ACC112 (cell line): ENCODE data around the gene PRKAG2.

ENCODE experiments used
- H2AFZ ChIP-seq: fragments of 200-600 bp; sonication (generic); one replicate; pipeline ENCODE4 v1.6.0; 2017; ENCODE audit warnings: antibody characterized with exemption, low read length; ENCODE audit not compliant: unreplicated experiment
- H3K27ac ChIP-seq: fragments of 200-600 bp; sonication (generic); 2 replicates; pipeline ENCODE4 v1.5.1; 2014; ENCODE audit warnings: low read depth, mild to moderate bottlenecking, antibody characterized with exemption, low read length, moderate library complexity
- H3K27me3 ChIP-seq: fragments of 200-600 bp; sonication (generic); 2 replicates; pipeline ENCODE4 v1.6.1; 2014; ENCODE audit warnings: mild to moderate bottlenecking, antibody characterized with exemption, low read length, moderate library complexity, mixed read lengths; ENCODE audit not compliant: insufficient read depth
- H3K36me3 ChIP-seq: fragments of 200-600 bp; sonication (generic); 2 replicates; pipeline ENCODE4 v1.6.1; 2016; ENCODE audit warnings: mild to moderate bottlenecking, antibody characterized with exemption, low read length, moderate library complexity, mixed read lengths; ENCODE audit not compliant: insufficient read depth
- H3K4me1 ChIP-seq: fragments of 200-600 bp; sonication (generic); one replicate; pipeline ENCODE4 v1.6.1; 2016; ENCODE audit warnings: low read length, mixed read lengths; ENCODE audit not compliant: insufficient read depth, unreplicated experiment, control insufficient read depth
- H3K4me3 ChIP-seq: fragments of 200-600 bp; sonication (generic); 2 replicates; pipeline ENCODE4 v1.5.1; 2014; ENCODE audit warnings: mild to moderate bottlenecking, low read depth, low read length
- H3K79me2 ChIP-seq: fragments of 200-600 bp; sonication (generic); one replicate; pipeline ENCODE4 v1.6.0; 2016; ENCODE audit warnings: low read length; ENCODE audit not compliant: control insufficient read depth, unreplicated experiment, insufficient read depth

PRKAG2 gene

DNA sequence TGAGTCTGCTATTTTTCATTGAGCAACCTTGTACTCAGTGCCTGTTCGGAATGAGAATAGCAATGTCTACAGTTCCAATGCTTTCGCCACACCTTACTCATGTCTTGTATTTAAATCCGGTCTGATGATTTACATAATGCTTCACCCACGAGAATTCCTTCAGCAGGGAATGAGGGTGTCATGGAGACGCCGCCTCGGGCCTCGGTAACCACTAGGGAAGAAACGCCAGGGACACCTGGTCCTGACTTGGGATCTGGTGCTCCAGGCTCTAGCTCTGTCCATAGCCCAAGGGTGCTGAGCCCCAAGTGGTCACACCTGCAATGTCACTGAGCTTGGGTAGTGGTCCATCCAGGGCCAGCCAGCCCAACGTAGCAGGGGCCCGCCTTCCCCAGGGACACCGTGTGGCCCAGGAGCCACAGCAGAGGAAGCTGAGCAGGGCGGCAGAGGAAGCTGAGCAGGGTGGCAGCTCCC, 37.4 kb downstream of the PRKAG2 start:
- Histone ChIP-seq H3K27ac (no peak overlapping the region), H3K4me3 (no peak overlapping the region), H3K36me3 (no peaks in the 10 kb centered on the region), H3K79me2 (no peaks in the 10 kb centered on the region), H3K27me3 (0 out of 2 replicates have a peak, but pooled peaks cover 5% of the 10 kb centered on the region), H3K4me1 (peaks cover 8% of the 10 kb centered on the region), H2AFZ (no peak overlapping the region)

DNA sequence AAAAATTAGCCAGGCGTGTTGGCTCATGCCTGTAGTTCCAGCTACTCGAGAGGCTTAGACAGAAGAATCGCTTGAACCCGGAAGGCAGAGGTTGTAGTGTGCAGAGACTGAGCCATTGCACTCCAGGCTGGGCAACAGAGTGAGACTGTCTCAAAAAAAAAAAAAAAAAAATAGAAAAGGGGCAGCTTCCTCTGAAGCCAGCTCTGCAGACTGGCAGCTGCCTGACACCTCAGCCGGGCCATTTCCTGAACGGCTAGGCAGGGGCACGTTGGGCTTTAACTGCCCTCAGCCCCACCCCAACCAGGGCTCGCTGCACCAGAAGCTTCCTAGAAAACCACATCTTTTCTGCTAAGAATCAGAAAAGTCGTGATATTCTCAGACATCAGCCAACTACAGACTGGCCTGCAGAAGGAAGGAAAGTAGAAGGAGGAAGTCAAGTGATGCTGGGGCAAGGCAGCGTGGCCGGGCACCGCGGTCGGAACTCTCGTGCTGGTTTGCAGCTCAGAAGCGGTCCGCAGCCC, 38.0 kb downstream of the PRKAG2 start:
- peaks cover 4% of the 10 kb centered on the region for H3K4me1 ChIP-seq
- no peaks in the 10 kb centered on the region for H3K79me2 ChIP-seq
- H3K27me3 ChIP-seq = peaks cover 9% of the 10 kb centered on the region; the same call in 1 of the 2 replicates
- H3K4me3 ChIP-seq = no peak overlapping the region
- H2AFZ ChIP-seq = no peak overlapping the region
- no peaks in the 10 kb centered on the region for H3K36me3 ChIP-seq
- H3K27ac ChIP-seq = no peak overlapping the region

DNA sequence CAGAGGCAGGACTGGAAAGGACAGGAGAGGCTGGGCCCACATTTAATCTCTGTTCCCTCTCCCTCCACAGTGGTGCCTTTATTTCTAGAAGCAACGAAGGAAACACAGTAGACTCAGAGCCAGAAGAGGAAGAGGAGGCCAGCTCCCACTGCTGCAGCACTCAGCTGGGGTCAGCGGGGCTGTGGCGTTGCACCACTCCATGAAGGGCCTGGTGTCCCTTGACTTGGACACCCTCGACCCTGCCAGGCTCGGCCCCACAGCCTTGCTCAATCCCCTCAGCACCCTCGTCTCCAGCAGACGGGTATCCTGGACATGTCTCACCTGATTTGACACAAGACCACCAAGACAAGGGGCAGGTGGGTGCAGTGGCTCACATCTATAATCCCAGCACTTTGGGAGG, 38.8 kb downstream of the PRKAG2 start:
- Histone ChIP-seq H3K27ac (no peak overlapping the region), H3K4me3 (no peak overlapping the region), H2AFZ (no peak overlapping the region)

DNA sequence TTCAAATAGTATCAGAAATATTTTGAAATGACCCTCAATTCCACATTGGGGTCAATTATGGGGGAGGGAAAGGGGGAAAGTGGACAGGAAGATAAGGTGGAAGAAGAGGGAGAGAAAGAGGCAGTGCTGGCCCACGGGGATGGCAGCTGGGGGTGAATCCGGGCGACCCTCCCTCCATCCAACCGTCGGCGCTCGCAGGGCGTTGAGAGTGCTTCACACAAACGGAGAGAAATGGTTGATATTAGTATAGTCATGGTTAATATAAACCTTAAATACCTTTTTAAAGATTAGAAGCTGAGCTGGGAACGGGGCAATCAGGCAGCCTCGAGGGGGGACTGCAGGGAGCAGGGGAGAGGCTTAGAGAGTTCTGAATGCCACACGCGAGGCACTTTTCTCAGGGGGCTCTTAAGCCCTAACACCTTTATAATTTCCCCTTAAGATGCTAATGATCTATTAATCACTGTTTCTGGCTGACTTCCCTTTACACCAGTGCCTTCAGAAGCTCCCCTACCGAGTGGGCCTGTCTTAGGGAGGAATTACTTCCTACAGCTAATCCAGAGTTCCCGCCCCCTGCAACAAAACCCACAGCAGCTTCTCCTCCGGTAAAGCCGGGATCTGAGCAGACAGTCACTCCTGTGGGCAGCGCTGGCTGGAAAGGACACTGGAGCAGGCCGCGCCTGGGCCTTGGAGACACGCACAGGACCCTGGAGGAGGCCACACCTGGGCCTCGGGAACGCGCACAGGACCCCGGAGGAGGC, 39.5 kb downstream of the PRKAG2 start:
- Histone ChIP-seq H3K4me1 (no peaks in the 10 kb centered on the region), H3K27ac (no peak overlapping the region), H2AFZ (no peak overlapping the region), H3K79me2 (no peaks in the 10 kb centered on the region), H3K4me3 (no peak overlapping the region), H3K36me3 (no peaks in the 10 kb centered on the region), H3K27me3 (peaks cover 10% of the 10 kb centered on the region; the same call in 1 of the 2 replicates)

More for the DNA sequence above, 38.8 kb downstream of the PRKAG2 start:
- Histone ChIP-seq H3K4me1 (no peaks in the 10 kb centered on the region), H3K36me3 (no peaks in the 10 kb centered on the region), H3K27me3 (peaks cover 10% of the 10 kb centered on the region; the same call in 1 of the 2 replicates), H3K79me2 (no peaks in the 10 kb centered on the region)

DNA sequence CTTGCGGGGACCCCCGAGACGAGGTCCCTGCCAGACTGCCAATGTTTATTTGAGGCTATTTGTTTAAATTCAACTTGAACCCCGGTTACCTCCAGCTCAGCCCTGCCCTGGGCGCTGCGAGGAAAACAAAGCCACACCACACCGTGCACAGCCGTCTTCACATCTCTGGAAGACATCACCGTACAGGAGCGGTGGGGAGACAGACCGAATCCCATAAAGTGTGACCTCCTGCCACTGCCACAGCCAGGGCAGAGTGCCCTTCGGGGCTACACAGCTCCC, 40.0 kb downstream of the PRKAG2 start:
- Histone ChIP-seq H3K27me3 (peaks cover 10% of the 10 kb centered on the region; the same call in 1 of the 2 replicates), H3K36me3 (no peaks in the 10 kb centered on the region), H2AFZ (no peak overlapping the region), H3K79me2 (no peaks in the 10 kb centered on the region), H3K4me1 (no peaks in the 10 kb centered on the region), H3K27ac (no peak overlapping the region), H3K4me3 (no peak overlapping the region)

DNA sequence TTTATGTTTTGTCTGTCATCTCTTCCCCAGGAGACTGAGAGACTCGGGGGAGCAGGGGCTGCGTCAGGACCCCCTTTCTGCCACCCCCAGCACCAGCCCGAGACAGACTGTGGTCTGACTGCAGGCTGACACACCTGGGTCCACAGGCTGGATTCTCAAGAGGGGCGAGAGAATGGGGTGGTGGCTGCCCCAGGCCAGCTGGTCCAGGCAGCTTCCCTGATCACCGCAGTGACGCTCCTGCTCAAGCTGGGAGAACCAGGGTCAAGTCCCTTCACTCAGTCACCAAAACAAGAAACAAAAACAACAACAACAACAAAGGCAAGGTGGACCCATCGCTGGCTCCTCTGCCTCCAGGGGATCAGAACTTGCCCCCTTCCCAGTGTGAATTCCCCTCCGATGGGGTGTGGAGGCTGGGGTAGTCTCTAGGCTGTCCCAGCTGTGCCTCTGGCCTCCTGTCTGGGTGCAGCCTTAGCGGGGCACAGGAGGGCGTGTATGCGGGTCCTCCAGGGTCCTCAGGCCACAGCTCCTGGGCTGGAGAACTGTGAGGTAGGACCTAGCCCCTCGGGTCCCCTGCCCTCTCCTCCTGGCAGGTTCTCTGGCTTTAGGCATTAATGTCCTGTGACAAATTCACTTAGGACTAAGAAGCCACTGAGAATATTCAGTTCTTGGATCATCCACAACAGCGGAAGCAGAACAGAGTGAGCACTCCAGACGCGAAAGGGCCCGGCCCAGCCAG, 40.6 kb downstream of the PRKAG2 start:
- Histone ChIP-seq H3K27ac (no peak overlapping the region), H3K4me3 (no peak overlapping the region), H3K4me1 (no peaks in the 10 kb centered on the region), H3K79me2 (no peaks in the 10 kb centered on the region), H2AFZ (no peak overlapping the region), H3K36me3 (no peaks in the 10 kb centered on the region), H3K27me3 (peaks cover 11% of the 10 kb centered on the region; the same call in 1 of the 2 replicates)

DNA sequence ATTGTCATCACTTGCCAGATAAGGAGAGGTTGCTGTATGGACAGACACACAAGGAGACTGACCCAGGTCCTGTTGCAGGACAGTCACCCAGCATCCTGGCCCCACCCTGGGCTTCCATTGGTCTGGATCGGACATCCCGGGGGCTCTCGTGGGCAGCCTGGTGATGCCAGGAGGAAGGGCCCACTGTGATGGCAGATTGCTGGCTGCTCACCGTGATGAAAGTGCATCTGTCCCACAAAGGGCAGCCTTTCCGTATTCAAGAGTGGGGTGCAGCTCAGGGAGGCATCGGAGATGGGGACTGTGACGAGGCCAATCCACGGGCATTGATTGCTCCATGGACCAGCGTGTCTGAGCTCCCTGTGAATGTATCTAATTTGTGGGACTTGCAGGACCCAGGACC, 41.3 kb downstream of the PRKAG2 start:
- Histone ChIP-seq H3K27me3 (peaks cover 14% of the 10 kb centered on the region; the same call in 1 of the 2 replicates), H3K27ac (no peak overlapping the region), H2AFZ (no peak overlapping the region), H3K79me2 (no peaks in the 10 kb centered on the region), H3K4me3 (no peak overlapping the region), H3K4me1 (no peaks in the 10 kb centered on the region), H3K36me3 (no peaks in the 10 kb centered on the region)

DNA sequence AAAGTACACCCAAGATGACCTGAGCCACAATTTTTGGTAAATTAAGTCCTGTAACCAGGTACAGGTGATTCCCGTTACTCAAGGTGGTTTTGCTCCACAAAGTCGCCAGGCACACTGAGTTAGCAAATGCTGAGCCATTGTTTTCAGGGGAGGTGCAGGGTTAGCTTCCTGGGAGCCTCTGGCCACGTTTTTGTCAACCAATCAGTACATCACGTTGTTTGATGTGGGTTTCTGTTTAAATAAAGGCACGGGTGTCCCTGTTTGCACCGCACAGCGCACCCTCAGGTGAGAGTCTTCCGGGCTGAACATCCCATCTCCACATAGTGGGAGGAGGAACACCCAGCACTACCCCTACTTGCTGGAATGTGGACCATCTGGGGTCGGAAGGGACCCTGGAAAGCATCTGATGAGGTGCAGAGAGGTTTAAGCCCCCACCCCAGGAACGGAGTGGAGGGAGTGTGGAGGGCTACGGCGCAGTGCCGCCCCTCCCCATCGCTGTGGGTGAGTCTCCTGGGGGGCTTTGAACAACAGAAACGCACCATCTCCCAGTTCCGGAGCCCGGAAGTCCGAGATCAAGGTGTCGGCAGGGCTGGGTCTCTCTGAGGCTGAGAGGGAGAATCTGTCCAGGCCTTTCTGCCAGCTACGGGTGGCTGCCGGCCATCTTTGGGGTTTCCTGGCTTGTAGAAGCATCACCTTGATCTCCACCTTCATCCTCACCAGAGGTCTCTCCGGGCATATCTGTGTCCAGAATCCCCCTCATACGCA, 42.5 kb downstream of the PRKAG2 start:
- Histone ChIP-seq H3K4me1 (no peaks in the 10 kb centered on the region), H3K4me3 (no peak overlapping the region), H3K36me3 (no peaks in the 10 kb centered on the region), H3K27me3 (peaks cover 18% of the 10 kb centered on the region), H2AFZ (no peak overlapping the region), H3K27ac (no peak overlapping the region), H3K79me2 (no peaks in the 10 kb centered on the region)

DNA sequence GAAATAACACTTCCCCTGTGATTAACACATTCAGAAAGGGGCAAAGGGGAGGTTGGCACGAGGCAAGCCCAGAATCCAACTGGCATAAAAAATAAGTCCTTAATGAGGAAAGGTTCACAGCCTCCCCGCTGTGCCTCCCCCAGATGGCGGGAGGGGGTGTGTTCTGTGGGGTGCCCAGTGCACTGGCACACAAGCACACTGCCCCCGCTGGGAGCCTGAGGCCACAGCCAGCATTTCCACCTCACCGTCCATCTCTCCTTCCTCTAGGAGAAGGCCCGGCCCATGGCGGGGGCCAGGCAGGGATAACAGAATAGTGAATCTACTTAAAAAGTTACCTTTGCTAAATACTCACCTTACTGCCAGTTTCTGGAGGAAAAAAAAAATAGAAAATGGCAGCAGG, 43.2 kb downstream of the PRKAG2 start:
- Histone ChIP-seq H2AFZ (no peak overlapping the region), H3K4me3 (no peak overlapping the region), H3K36me3 (no peaks in the 10 kb centered on the region), H3K27ac (no peak overlapping the region), H3K79me2 (no peaks in the 10 kb centered on the region), H3K27me3 (peaks cover 26% of the 10 kb centered on the region), H3K4me1 (no peaks in the 10 kb centered on the region)

DNA sequence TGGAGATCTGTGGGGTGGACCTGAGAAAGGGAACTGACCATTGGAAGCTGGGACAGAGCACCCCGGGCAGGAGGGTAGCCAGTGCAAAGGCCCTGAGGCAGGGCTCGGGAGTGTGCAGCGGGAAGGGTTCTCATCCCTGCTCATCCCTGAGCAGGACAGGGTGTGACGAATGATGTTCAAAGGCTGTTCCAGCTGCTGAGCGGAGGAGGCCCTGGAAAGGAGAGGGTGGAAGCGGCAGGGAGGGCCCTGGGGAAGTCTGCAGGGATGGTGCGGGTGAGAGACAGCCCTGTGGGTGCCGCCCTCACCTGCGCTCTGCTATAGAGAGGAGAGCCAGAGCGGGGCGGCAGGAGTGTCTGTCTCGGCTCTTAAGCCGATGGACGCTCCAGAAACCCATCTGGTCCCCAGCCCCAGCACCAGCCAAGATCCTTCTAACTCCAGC, 43.7 kb downstream of the PRKAG2 start:
- H3K27ac ChIP-seq = no peak overlapping the region
- H3K36me3 ChIP-seq = no peaks in the 10 kb centered on the region
- H3K79me2 ChIP-seq = no peaks in the 10 kb centered on the region
- no peak overlapping the region for H2AFZ ChIP-seq
- no peak overlapping the region for H3K4me3 ChIP-seq
- peaks cover 31% of the 10 kb centered on the region for H3K27me3 ChIP-seq
- H3K4me1 ChIP-seq = no peaks in the 10 kb centered on the region
